GM21825 (cell line): ENCODE data around the gene MIEN1.
"Not testable (repeated sequence)": the region's sequence is repeated elsewhere in the genome, so short reads cannot be mapped to it uniquely, and the experiment has no call there.

ENCODE experiments used
- ATAC-seq: cut with Tn5 transposase; IDR thresholded peaks from one replicate; pipeline ENCODE4 v1.9.1; 2021; ENCODE audit warnings: mild to moderate bottlenecking, moderate library complexity; ENCODE audit not compliant: unreplicated experiment

Gene MIEN1

DNA sequence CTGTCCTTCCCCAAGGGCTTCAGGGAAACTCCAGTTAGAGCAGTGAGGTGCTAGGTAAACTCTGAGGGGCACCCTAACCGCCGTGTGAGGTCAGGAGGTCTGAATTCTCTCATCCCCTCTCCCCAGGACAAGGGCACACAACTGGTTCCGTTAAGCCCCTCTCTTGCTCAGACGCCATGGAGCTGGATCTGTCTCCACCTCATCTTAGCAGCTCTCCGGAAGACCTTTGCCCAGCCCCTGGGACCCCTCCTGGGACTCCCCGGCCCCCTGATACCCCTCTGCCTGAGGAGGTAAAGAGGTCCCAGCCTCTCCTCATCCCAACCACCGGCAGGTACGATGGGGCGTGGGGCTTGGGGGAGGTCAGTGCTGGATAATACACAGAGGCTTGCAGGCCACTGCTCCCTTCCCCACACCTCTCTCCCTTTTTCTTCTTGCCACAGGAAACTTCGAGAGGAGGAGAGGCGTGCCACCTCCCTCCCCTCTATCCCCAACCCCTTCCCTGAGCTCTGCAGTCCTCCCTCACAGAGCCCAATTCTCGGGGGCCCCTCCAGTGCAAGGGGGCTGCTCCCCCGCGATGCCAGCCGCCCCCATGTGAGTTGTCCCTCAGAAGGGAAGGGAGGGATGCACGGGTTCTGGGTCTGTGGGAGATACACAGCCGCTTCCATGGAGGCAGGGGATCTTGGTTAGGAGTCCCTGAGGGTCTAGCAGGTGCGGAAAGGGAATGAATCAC is 12.0 kb upstream of the MIEN1 start:
- ATAC-seq = no peak

GRCh38 chr17:39740357-39741111 is 10.2 kb upstream of the MIEN1 start:
- ATAC-seq = no peak

DNA sequence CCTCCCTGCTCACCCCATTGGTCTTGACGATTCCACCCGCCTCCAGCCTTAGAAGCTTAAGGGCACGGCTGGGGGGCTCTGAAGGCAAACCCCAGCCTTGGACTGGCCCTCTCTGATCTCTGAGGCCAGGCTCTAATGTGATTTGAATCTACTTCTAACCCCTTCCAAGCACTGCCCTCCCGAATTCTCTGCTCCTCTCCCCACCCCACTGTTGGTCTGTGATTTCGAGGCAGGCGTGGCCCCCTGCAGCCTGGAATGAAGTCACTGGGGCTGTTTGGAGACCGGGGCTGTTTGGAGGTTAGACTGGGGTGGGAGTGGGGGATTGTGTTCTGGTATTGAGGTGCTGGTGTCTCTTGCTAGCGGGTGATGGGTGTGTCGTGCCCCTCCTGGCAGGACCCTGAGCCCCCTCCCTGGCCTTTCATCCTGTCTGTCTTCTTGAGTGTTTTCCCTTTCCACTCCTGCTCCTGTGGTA is 9.6 kb upstream of the MIEN1 start:
- ATAC-seq = no peak

GRCh38 chr17:39738983-39739884 is 8.9 kb upstream of the MIEN1 start:
- no peak for ATAC-seq

DNA sequence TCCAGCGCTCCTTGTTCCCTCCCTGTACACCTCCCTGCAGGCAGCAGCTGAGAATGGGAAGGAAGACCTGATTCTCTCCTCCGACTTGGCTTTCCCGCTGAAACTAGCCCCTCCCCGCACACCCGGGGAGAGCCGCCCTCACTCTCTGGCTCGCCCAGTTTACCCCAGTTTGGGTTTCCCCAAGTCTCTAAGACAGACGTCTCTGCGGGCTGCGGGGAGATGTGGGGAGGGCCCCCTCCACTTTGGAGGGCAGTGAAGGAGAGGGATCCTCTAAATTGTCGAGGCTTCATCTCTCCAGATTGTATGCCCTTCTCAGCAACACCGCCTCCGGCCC is 8.2 kb upstream of the MIEN1 start:
- no peak for ATAC-seq

- no peak for ATAC-seq
Measured at GRCh38 chr17:39737760-39738567, 7.6 kb upstream of the MIEN1 start, which contains the start of gene GRB7. Gene GRB7, plus strand, starts transcription at chr17:39737938. Its CDS starts 4,364 bp downstream, at chr17:39742302.

DNA sequence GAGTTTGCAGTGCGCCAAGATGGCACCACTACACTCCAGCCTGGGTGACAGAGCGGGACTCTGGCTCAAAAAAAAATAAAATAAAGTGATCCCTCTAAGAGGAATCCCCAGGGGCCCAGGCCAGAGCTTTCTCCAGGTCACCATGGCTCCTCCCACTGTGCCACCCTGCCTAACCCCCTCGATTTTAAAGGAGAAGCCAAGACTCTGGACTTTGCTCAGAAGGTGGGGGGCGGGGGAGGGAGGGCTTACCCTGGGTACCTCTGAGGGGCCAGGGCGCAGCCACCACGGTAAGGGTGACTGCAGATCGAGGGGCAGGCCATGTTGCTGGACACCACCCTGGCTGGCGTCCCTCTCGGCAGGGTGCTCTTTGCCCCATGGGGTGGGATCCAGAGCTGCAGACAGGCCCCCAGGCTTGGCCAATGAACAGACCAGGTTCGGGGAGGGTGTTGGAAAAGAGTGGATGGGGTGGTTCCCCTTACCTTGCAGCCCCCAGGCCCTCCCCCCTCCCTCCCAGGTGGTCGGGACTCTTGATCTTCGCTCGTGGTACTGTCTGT is 7.0 kb upstream of the MIEN1 start:
- no peak for ATAC-seq

GRCh38 chr17:39736319-39737165 is 6.2 kb upstream of the MIEN1 start:
- ATAC-seq = no peak

DNA sequence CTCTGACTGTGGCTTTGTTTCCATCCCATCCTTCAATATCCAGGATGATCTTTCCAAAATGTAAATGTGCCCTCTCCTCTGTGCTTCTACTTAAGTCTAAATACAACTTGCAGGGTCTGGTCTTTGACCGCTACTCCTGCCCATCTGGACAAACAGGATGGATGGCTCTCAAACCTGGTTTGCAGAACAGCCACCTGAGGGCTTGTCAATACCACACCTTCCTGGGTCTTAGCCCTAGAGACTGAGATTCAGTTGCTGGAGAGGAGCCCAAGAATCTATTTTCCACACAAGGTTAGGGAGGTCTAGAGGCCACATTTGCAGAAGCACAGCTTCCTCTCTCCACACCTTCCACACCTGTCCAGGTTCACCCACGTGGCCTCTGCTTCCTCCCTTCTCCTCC is 5.5 kb upstream of the MIEN1 start:
- no peak for ATAC-seq

DNA sequence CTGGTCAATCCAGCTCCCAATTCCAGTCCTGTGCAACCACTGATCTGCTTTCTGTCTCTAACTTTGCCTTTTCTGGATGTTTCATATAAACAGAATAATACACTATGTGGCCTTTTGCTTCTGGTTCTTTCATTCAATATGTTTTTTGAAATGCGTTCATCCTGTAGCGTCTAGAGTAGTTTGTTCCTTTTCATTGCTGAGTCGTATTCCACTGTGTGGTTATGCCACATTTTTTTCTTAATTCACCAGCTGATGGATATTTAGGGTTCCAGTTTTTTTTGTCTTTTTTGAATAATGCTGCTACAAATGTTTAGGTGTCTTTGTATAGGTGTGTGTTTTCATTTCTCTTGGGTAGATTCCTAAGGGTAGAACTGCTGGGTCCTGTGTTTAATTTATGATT is 2.3 kb upstream of the MIEN1 start:
- no peak for ATAC-seq

- no peak for ATAC-seq
Measured at GRCh38 chr17:39729280-39729851, 966 bp downstream of the MIEN1 start.

DNA sequence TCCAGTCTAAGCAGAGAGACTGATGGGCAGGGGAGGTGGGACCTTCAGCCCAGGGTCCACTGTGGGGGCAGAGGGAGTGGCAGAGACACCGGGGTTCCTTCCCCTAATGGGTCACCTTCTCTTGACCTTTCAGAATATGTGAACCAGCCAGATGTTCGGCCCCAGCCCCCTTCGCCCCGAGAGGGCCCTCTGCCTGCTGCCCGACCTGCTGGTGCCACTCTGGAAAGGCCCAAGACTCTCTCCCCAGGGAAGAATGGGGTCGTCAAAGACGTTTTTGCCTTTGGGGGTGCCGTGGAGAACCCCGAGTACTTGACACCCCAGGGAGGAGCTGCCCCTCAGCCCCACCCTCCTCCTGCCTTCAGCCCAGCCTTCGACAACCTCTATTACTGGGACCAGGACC is 2.8 kb downstream of the MIEN1 start:
- ATAC-seq = no peak

DNA sequence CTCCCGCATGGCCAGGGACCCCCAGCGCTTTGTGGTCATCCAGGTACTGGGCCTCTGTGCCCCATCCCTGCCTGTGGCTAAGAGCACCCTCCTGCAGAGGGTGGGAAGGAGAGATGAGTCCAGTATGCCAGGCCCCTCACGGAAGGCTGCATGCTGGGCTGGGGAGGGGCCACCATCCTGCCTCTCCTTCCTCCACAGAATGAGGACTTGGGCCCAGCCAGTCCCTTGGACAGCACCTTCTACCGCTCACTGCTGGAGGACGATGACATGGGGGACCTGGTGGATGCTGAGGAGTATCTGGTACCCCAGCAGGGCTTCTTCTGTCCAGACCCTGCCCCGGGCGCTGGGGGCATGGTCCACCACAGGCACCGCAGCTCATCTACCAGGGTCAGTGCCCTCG is 3.7 kb downstream of the MIEN1 start:
- ATAC-seq = no peak

DNA sequence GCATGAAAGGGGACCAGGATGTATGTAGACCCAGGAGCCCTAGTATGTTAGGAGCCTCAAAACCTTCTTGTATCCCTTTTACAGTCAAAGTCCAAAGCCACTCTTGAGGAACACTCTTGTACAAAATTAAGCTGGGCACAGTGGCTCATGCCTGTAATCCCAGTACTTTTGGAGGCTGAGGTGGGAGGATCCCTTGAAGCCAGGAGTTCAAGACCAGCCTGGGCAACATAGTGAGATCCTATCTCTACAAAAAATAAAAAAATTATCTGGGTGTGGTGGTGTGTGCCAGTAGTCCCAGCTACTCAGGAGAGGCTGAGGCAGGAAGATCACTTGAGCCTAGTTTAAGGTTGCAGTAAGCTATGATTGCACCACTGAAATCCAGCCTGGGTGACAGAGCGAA is 4.4 kb downstream of the MIEN1 start:
- ATAC-seq = not testable (repeated sequence)

DNA sequence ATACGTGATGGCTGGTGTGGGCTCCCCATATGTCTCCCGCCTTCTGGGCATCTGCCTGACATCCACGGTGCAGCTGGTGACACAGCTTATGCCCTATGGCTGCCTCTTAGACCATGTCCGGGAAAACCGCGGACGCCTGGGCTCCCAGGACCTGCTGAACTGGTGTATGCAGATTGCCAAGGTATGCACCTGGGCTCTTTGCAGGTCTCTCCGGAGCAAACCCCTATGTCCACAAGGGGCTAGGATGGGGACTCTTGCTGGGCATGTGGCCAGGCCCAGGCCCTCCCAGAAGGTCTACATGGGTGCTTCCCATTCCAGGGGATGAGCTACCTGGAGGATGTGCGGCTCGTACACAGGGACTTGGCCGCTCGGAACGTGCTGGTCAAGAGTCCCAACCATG is 5.6 kb downstream of the MIEN1 start:
- ATAC-seq = no peak

DNA sequence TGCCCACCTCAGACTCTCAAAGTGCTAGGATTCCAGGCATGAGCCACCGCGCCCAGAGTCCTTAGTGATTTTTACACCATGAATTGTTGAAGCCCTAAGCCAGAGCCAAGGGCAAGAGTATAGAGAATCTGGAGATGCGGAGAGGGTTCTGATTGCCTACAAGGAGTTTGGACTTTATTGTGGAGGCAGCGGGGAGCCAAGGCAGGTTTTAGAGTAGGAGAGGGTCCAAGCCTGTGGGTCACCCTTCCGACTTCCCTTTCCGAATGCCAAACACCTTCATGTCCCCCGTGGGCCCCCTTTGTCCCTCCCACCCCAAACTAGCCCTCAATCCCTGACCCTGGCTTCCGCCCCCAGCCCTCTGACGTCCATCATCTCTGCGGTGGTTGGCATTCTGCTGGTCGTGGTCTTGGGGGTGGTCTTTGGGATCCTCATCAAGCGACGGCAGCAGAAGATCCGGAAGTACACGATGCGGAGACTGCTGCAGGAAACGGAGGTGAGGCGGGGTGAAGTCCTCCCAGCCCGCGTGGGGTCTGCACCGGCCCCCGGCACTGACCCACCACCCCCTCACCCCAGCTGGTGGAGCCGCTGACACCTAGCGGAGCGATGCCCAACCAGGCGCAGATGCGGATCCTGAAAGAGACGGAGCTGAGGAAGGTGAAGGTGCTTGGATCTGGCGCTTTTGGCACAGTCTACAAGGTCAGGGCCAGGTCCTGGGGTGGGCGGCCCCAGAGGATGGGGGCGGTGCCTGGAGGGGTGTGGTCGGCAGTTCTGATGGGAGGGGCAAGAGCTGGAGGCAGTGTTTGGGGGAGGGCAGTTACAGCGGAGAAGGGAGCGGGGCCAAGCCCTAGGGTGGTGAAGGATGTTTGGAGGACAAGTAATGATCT is 7.1 kb downstream of the MIEN1 start:
- no peak for ATAC-seq

DNA sequence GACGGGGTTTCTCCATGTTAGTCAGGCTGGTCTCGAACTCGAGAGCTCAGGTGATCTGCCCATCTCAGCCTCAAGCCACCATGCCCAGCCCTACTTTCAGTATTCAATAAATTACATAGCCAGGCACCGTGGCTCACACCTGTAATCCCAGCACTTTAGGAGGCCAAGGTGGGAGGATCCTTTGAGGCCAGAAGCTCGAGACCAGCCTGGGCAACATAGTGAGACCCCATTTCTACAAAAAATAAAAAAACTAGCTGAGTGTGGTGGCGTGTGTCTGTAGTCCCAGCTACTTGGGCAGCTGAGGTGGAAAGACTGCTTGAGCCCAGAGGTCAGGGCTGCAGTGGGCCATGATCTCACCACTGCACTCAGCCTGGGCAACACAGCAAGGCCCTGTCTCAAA is 8.2 kb downstream of the MIEN1 start:
- ATAC-seq = no peak
